Measurements from ENCODE around the gene LGR4.
"Not testable (repeated sequence)": the region's sequence is repeated elsewhere in the genome, so short reads cannot be mapped to it uniquely, and the experiment has no call there.

LGR4 gene

DNA sequence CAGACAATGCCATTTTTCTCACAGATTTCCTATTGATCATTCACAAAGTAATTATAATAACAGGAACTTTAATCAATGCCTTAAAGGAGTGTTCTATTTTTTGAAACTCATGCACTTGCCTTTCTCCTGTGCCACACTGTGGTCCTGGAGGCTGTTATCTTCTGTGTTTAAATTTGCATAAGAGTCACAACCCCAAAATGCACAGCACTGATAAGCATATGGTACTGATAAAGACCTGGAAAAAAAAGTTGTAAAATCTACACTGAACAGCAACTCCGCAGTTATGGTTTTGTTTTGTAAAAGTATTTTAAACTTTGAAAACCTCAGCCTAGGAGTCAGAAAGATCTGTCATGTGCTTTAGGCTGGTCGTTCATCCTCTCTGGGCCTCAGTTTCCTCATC, 100.4 kb downstream of the LGR4 start:
- no peak for FAIRE-seq

- FAIRE-seq: peak; percentile 24
Measured at GRCh38 chr11:27371489-27371888, 101.1 kb downstream of the LGR4 start.

DNA sequence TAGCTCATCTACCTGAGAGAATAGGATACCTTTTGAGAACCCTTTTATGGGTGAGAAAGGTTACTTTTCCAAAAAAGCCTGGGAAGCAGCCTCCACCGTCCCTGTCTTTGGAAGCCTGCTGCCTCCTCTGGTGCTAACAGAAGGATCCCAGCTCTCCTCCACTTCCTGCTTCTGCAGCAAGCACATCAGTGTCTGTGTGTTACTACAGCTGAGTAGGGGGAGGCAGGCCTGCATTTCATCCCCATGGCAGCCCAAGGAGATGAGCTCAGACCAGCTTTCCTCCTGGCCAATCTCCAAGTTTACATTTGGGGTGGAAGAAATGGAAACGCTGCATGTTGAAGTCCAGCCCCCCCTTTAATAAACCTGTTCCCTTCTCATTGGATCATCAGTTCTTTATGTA, 102.2 kb downstream of the LGR4 start:
- no peak for FAIRE-seq

DNA sequence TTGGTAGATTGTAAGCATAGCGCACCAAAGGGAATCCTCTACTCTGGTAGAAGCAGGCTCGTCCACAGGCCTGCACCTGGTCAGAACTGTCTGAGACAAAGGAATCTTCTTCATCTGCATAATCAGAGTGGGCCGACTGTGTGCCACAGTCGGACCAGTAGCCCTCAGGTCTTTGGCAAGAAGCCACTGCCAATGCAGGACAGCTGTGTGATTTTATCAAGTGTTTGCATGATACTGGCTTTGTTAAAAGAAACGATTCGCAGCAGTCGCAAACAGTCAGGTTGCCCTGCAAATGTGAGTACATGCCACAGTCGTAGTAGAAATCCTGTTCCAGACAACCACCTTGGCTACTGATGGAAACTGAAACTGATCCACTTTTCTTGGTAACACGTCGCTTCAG, 104.7 kb downstream of the LGR4 start:
- no peak for FAIRE-seq

DNA sequence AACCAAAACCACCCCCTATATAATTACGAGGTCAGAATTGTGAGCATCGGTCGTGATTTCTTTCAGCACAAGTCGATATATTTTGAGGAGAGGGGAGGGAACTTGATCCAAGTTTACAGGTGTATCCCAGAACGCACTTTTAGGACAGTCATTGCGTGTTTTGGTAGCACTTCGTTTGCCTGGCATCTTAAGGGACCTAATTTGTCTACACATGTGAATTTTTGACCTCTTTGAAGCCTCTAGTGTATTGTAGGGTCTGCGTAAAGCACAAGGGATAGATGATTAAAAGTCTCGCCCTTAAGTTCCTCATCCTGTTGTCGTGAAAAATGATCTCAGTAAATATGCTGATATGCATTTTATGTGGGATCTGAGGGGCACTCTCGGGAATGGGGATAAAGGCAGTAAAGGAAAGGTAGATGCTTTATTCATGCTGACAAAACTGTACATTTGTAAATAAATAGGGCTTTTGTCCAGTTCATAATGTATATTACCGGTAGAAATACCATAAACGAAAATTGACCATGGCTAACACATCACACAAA, 108.9 kb downstream of the LGR4 start:
- FAIRE-seq: no peak

DNA sequence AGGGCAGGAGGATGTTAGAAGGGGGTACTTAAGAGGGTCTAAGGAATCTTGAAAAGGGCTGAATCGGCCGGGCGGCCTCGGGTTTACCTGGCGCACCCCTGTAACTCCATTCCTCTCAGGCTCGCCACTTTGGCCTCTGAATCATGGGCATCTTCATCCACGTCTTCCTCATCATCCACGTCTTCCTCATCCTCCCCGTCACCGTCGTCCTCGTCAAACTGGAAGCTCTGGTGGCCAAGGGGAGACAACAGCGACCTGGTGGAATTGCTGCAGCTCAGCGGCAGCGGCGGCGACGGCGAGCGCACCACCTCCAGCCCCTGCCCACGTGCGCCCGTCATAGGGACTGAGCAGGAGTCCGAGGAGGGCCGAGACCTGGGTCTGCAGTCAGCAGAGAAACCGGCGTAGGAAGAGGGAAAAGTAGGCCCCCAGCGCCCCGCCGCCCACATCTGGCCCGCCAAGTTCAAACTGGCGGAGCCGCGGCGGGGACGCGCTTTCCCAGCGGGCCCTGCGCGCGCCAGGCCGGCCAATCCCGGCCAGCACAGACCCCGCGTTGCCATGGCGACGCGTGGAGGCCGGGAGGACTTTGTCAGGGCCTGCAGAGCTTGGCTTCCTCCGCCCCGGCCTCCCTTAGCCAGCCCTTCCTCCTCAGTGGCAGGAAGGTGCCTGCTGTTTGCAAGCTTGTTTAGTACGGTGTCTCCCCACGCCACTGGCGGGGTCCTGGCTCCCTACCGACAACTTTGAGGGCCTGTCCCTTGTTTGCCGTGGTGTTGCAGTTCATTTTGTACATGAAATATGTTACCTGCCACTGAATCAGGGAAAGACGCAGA, 109.6 kb downstream of the LGR4 start, which contains the start of gene CCDC34:
Gene CCDC34 (minus strand): TSS at position 467 of the 827 bp plus-strand sequence. CDS start 21 bp downstream, at position 446.
- FAIRE-seq: no peak

DNA sequence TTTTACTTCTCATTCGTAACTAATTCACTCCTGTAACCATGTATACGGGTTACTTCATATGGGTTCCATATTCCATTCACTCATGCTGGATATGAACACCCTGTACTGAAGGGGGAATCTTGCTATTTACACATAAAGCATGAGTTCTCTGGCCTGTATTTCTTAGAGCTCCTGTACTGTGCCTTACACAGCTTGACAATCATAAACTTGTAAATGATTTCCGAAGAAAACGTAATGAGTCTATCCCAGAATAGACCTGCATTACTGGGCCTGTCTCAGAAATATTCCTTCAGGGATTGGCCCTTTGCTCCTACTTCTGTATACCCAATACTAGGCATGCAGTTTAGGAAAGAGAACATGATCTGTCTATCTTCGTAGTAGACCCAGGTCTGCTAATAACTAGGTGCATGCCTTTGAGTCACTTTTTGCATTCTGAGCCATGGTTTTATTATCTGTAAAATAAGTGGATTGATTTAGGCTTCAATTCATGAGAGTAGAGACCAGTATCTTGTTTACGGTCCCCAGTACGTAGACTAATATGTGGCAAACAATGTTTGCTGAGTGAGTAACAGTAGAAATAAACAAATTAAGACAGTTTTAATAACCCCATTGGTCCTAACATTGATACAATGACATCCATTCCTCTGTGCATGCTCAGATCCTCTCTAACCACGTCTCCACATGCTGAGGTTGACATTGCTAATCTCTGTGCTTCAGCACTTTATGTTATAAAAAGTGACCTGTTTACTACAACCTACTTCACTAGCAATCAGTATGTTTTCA, 110.8 kb downstream of the LGR4 start:
- FAIRE-seq: no peak

GRCh38 chr11:27358296-27358695, 114.3 kb downstream of the LGR4 start:
- no peak for FAIRE-seq

DNA sequence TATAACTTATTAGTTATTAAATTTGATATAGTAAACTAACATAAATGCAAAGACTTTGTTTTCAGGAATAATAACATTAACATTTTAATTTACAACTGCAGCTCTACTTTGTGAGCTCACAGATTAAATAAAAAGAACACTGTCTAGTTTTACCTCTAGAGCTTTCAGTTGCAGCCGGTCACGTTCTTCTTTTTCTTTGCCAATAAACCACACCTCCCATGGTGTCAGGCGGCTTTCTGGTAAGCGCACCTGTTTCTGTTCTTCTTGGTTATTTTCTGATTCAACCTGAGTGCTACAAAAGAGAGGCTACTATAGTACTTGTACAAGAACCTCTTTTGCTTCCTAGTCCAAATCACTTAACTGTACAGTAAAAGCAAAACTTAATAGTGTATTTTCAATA, 115.3 kb downstream of the LGR4 start:
- peak; percentile 94 for FAIRE-seq

DNA sequence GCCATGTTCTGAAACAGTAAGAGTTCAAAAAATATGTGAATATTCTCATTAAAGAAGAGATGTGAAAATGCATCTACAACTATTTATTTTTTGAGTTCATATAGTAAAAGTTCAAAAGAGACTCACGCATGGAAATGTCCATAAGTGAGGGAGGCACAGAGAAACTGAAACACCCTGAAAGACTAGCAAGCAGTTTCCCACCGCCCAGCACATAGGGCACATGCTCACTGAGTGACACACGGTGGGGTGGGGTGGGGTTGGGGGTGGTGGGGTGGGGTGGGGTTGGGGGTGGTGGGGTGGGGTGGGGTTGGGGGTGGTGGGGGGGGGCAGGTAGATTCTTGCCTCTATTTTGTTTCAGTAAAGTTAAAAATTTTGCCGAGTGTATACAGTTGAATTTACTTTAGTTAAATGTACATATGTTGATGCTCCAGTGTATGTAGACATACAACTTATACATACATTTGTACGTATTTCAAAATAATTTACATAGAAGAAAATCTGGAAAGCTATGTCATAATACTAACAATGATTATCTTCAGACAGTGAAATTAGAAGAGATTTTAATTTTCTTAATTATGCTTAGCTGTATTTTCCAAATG, 115.9 kb downstream of the LGR4 start:
- no peak for FAIRE-seq

DNA sequence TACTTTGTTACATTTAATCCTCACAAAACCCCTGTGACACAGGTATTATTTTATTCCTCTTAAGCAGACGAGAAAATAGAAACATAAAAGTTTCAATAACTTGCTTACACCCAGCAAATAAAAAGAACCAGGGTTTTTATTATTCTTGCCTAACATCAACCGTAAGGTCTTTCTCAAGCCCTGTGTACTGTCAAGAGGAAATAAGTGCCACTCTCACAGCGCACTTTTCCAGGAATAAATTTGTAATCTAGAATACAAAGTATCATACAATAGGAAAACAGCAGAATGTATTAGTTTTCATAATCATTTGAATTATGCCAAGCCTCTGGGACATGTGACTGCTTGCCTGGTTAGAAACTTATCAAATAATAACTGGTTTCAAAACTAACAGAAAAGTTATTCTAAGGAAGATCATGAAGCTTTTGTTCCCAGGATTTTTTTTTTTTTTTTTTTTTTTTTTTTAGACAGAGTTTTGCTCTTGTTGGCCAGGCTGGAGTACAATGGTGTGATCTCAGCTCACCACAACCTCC, 117.0 kb downstream of the LGR4 start:
- no peak for FAIRE-seq

GRCh38 chr11:27354359-27354965, 118.1 kb downstream of the LGR4 start:
- no peak for FAIRE-seq

DNA sequence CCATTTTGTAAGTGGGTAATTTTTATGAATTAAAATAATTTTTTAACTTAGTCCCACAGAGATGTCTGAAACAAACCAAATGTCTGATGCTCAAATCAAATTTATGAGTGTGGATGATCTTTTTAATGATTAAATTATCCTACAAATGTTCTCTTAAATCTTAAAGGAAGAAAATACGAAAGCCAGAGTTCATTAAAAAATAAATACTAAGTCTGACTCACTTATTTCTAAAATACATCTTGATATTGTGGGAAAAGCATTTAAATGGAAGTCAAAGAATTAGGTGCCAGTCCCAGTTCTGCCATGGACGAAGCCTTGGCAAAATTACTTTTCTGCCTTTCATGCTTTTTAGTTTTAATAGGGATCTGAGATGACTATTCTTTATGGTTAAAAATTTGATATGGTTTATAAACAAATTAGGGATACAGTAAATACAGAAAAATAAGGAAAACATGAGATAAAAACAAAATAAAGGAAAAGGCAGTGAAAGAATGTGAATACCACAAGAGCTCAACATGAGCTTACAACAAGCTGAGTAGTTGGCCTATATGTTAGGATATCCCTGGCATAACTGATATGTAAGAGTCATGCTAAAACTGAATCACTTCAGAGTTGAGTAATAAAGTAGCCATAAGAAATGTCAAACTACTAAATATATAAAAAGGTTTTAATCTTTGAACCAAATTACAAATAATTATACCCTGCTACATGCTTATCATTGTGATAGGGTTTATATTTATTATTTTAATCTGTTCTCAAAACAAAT, 118.8 kb downstream of the LGR4 start:
- FAIRE-seq: peak; percentile 60

- FAIRE-seq: no peak
Measured at GRCh38 chr11:27352781-27353180, 119.8 kb downstream of the LGR4 start.

GRCh38 chr11:27350511-27350910, 122.1 kb downstream of the LGR4 start:
- peak; percentile 24 for FAIRE-seq

DNA sequence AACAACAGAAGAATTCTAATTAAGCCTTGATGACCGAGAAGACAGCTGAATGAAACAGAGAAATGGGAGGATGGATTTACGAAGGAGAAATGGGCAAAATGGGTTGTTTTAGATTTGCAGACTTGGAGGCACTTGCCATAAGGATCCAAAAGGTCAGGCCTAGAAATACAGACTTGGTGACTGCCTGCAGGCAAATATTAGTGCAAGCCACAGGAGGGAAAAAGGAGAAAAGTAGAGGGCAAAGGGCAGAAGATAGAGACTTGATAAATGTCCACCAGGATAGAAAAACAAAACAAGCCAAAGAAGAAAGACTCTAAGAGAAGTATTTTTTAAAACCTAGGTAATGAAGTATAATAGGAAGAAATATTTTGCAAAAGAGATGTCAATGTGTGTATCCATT, 122.7 kb downstream of the LGR4 start:
- FAIRE-seq: no peak

GRCh38 chr11:27348340-27348873, 124.2 kb downstream of the LGR4 start:
- peak; percentile 30 for FAIRE-seq

- peak; percentile 93 for FAIRE-seq
Measured at GRCh38 chr11:27347359-27348339, 124.9 kb downstream of the LGR4 start.

DNA sequence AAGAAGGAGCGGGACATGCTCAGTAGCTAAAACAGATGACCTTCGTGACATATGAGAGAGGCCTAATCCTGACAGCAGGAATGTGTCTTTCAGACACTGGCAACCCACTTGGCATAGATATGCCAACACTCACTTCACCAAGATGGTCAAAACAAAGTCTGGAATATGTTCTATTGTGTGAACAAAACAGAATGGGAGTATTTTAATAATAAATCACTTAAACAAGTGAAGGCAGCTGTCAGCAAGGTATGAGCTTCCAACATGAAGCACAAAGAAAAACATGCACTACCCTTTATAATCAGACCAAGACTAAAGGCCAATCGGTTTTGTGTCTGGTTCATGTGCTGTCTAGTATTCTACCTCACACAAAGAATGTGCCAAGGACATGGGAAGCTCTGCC, 132.6 kb downstream of the LGR4 start:
- no peak for FAIRE-seq

DNA sequence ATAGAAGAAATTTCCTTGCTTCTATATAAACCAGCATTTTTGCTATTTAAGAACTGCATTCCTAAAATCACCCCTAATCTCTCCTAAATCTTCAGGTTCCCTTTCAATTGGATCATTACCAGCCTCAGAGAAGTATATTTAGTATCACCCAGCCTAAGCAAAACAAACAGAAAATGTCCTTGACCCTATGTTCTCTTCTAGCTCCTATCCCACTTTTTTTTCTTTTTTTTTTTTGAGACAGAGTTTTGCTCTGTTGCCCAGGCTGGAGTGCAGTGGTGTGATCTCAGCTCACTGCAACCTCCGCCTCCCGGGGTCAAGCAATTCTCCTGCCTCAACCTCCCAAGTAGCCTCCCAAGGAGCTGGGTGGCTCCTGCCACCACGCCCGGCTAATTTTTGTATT, 137.8 kb downstream of the LGR4 start:
- FAIRE-seq: not testable (repeated sequence)

Measured in islet of Langerhans (tissue), 1 donor.